HEK293 (cell line): Measurements from ENCODE around the gene CA10.

Experiments
- HOXA7 ChIP-seq: sonication (generic); formaldehyde crosslinking; IDR thresholded peaks from 2 replicates; pipeline ENCODE4 v1.8.1; 2022; ENCODE audit warnings: missing genetic modification reagents, borderline replicate concordance
- KLF10 ChIP-seq: fragments of 450-650 bp; IDR thresholded peaks from 2 replicates; pipeline ENCODE4 v1.5.1; 2018; ENCODE audit warnings: missing biosample characterization, mild to moderate bottlenecking, missing genetic modification characterization
- PBX3 ChIP-seq: sonication (generic); formaldehyde crosslinking; IDR thresholded peaks from 2 replicates; pipeline ENCODE4 v1.8.1; 2022; ENCODE audit warnings: mild to moderate bottlenecking, moderate library complexity, missing genetic modification reagents
- ZFP3 ChIP-seq: fragments of 450-650 bp; formaldehyde crosslinking; IDR thresholded peaks from 2 replicates; pipeline ENCODE4 v1.5.1; 2016; ENCODE audit warnings: low read depth, missing biosample characterization, missing genetic modification characterization
- TF ChIP-seq, protein P1 (sequence below): fragments of 450-650 bp; formaldehyde crosslinking; IDR thresholded peaks from 2 replicates; pipeline ENCODE4 v1.5.1; 2016; ENCODE audit warnings: missing biosample characterization, missing genetic modification characterization
- TF ChIP-seq, protein P2 (sequence below): fragments of 450-650 bp; IDR thresholded peaks from 2 replicates; pipeline ENCODE4 v1.5.1; 2018; ENCODE audit warnings: missing biosample characterization, missing genetic modification characterization

- no peak for TF ChIP-seq ZFP3
- TF ChIP-seq, protein P1, sequence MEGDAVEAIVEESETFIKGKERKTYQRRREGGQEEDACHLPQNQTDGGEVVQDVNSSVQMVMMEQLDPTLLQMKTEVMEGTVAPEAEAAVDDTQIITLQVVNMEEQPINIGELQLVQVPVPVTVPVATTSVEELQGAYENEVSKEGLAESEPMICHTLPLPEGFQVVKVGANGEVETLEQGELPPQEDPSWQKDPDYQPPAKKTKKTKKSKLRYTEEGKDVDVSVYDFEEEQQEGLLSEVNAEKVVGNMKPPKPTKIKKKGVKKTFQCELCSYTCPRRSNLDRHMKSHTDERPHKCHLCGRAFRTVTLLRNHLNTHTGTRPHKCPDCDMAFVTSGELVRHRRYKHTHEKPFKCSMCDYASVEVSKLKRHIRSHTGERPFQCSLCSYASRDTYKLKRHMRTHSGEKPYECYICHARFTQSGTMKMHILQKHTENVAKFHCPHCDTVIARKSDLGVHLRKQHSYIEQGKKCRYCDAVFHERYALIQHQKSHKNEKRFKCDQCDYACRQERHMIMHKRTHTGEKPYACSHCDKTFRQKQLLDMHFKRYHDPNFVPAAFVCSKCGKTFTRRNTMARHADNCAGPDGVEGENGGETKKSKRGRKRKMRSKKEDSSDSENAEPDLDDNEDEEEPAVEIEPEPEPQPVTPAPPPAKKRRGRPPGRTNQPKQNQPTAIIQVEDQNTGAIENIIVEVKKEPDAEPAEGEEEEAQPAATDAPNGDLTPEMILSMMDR (tag by site-specific recombination), result peak; percentile 64
- no peak for TF ChIP-seq KLF10
- no peak for TF ChIP-seq HOXA7 (CRISPR knock-in tag)
- TF ChIP-seq PBX3 (CRISPR knock-in tag), result no peak
- TF ChIP-seq, protein P2, sequence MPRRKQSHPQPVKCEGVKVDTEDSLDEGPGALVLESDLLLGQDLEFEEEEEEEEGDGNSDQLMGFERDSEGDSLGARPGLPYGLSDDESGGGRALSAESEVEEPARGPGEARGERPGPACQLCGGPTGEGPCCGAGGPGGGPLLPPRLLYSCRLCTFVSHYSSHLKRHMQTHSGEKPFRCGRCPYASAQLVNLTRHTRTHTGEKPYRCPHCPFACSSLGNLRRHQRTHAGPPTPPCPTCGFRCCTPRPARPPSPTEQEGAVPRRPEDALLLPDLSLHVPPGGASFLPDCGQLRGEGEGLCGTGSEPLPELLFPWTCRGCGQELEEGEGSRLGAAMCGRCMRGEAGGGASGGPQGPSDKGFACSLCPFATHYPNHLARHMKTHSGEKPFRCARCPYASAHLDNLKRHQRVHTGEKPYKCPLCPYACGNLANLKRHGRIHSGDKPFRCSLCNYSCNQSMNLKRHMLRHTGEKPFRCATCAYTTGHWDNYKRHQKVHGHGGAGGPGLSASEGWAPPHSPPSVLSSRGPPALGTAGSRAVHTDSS (tag by site-specific recombination), result peak; percentile 58; the same call in 1 of the 2 replicates
These were observed 572.9 kb downstream of the CA10 start for GRCh38 chr17:51585514-51586104.
